ENCODE results near the gene ITGB6.
A peak's percentile ranks its signal among the peaks of the same experiment; 100 is the strongest.

ITGB6 gene

GRCh38 chr2:160142472-160142871 lies 57.6 kb downstream of the ITGB6 start:
- no peak for TF ChIP-seq CTCF (conservative IDR thresholded peaks at IDR 0.05; ENCODE audit: control insufficient read depth, insufficient read depth, low read depth, low read length)
- DNase-seq (ENCODE audit: low read depth), result peak; percentile 13
- no peak overlapping the region for H3K4me3 ChIP-seq (ENCODE audit: control insufficient read depth, low read depth, low read length)

GRCh38 chr2:160141912-160142311 lies 58.2 kb downstream of the ITGB6 start:
- no peak overlapping the region for H3K4me3 ChIP-seq (ENCODE audit: control insufficient read depth, low read depth, low read length)
- no peak for TF ChIP-seq CTCF (conservative IDR thresholded peaks at IDR 0.05; ENCODE audit: control insufficient read depth, insufficient read depth, low read depth, low read length)
- DNase-seq (ENCODE audit: low read depth), result no peak

- no peak for DNase-seq (ENCODE audit: low read depth)
- TF ChIP-seq CTCF (conservative IDR thresholded peaks at IDR 0.05; ENCODE audit: control insufficient read depth, insufficient read depth, low read depth, low read length), result no peak
Measured at GRCh38 chr2:160141419-160141818, 58.7 kb downstream of the ITGB6 start.

GRCh38 chr2:160140471-160140870 lies 59.6 kb downstream of the ITGB6 start:
- H3K4me3 ChIP-seq (ENCODE audit: control insufficient read depth, low read depth, low read length), result no peak overlapping the region
- peak; percentile 35 for DNase-seq (ENCODE audit: low read depth)
- no peak for TF ChIP-seq CTCF (conservative IDR thresholded peaks at IDR 0.05; ENCODE audit: control insufficient read depth, insufficient read depth, low read depth, low read length)

More at GRCh38 chr2:160141419-160141818, 58.7 kb downstream of the ITGB6 start:
- no peak overlapping the region for H3K4me3 ChIP-seq (ENCODE audit: control insufficient read depth, low read depth, low read length)

- TF ChIP-seq CTCF (conservative IDR thresholded peaks at IDR 0.05; ENCODE audit: control insufficient read depth, insufficient read depth, low read depth, low read length), result no peak
- peak; percentile 11 for DNase-seq (ENCODE audit: low read depth)
- H3K4me3 ChIP-seq (ENCODE audit: control insufficient read depth, low read depth, low read length), result no peak overlapping the region
Measured at GRCh38 chr2:160139991-160140390, 60.1 kb downstream of the ITGB6 start.

- TF ChIP-seq CTCF (conservative IDR thresholded peaks at IDR 0.05; ENCODE audit: control insufficient read depth, insufficient read depth, low read depth, low read length), result no peak
- H3K4me3 ChIP-seq (ENCODE audit: control insufficient read depth, low read depth, low read length), result no peak overlapping the region
- no peak for DNase-seq (ENCODE audit: low read depth)
Measured at GRCh38 chr2:160139350-160139749, 60.7 kb downstream of the ITGB6 start.

- no peak overlapping the region for H3K4me3 ChIP-seq (ENCODE audit: control insufficient read depth, low read depth, low read length)
- TF ChIP-seq CTCF (conservative IDR thresholded peaks at IDR 0.05; ENCODE audit: control insufficient read depth, insufficient read depth, low read depth, low read length), result no peak
Measured at GRCh38 chr2:160138406-160138805, 61.7 kb downstream of the ITGB6 start.

More at GRCh38 chr2:160138406-160138805, 61.7 kb downstream of the ITGB6 start:
- DNase-seq (ENCODE audit: low read depth), result no peak

Measured in fibroblast of mammary gland (primary cell).